GM19452 (cell line): ENCODE measurements around the gene AMMECR1L.
"Not testable (repeated sequence)": the region's sequence is repeated elsewhere in the genome, so short reads cannot be mapped to it uniquely, and the experiment has no call there.

Source experiments
- ATAC-seq: cut with Tn5 transposase; IDR thresholded peaks from one replicate; pipeline ENCODE4 v1.9.1; 2021; ENCODE audit not compliant: unreplicated experiment

The AMMECR1L gene

DNA sequence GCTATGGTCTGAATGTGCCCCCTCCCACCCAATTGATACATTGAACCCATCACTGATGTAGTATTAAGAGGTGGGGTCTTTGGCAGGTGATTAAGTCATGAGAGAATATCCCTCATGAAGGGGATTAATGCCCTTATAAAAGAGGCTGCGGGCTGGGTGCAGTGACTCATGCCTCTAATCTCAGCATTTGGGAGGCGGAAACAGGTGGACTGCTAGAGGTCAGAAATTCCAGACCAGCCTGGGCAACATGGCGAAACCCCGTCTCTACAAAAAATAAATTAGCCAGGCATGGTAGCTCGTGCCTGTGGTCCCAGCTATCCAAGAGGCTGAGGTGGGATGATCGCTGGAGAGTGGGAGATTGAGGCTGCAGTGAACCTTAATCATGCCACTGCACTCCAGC lies 42.1 kb downstream of the AMMECR1L start:
- no peak for ATAC-seq

GRCh38 chr2:127841466-127842178 lies 44.1 kb downstream of the AMMECR1L start:
- ATAC-seq: no peak

DNA sequence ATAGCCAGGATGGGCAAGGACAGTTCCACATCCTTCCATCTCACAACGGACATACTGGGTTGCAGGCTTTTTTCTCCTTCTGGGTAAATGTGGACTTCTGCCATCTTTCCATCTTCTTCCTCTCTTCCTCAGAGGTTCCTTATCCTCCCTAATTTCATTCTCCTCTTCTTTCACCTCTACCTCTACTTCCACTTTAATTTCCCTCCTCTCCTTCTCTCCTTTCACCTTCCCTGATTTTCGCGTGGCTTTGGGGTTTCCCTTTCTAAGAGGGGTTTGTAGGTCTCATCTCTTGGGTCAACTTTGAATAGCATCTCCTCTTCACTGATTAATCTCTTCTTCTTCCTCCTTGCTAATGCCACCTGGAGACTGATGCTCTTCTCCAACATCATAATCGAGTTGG lies 44.9 kb downstream of the AMMECR1L start:
- ATAC-seq: no peak

GRCh38 chr2:127834951-127835350 lies 50.8 kb downstream of the AMMECR1L start:
- no peak for ATAC-seq

- peak; percentile 97 for ATAC-seq
Measured at GRCh38 chr2:127829845-127830246, 55.9 kb downstream of the AMMECR1L start.

GRCh38 chr2:127826708-127827107 lies 59.0 kb downstream of the AMMECR1L start:
- ATAC-seq: not testable (repeated sequence)

DNA sequence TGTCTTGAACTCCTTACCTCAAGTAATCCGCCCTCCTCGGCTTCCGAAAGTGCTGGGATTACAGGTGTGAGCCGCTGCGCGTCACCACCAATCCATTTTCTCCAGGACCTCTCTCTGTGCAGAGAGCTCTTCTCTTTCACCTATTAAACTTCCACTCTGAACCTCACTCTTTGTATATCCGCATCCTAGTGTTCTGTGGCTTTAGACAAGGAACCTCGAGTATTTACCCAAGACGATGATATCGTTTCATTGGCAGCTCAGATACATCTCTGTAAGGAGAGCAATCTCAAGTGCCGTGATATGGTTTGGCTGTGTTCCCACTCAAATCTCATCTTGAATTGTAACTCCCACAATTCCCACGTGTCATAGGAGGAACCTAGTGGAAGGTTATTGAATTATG lies 59.7 kb downstream of the AMMECR1L start:
- no peak for ATAC-seq

GRCh38 chr2:127820080-127820668 lies 65.6 kb downstream of the AMMECR1L start:
- ATAC-seq: no peak

- no peak for ATAC-seq
Measured at GRCh38 chr2:127818794-127819425, 66.8 kb downstream of the AMMECR1L start.

DNA sequence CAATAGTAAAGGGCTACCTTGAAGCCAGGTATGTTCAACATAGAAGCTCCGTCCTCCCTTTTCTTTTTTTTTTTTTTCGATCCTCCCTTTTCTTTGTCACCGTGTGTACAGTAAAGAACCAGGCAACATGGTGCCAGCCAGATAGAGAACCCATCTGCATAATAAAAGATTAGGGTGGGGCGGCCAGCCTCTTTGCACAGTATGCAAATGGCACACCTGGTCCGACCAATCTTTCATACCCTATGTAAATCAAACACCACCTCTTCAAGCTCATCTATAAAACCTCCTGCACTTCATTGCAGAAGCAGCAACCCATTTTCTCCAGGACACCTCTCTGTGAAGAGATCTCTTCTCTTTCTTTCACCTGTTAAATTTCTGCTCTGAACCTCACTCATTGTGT lies 67.5 kb downstream of the AMMECR1L start:
- ATAC-seq: no peak

DNA sequence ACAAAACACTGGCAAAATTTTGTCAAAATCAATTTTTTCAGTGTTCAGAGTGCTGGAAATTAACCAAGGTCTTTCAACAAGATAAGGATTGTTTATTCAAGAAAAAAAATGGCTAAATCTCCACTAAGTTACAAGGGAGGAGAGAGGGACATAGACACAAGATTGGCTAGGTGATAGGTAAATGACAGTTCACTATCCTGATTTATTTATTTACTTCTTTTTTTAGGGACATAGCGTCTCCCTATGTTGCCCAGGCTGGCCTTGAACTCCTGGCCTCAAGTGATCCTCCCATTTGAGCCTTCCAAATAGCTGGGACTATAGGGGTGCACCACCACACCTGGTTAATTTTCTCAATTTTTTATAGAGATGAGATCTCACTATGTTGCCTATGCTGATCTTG lies 71.1 kb downstream of the AMMECR1L start:
- no peak for ATAC-seq

- ATAC-seq: not testable (repeated sequence)
Measured at GRCh38 chr2:127812441-127812840, 73.3 kb downstream of the AMMECR1L start.
